H9 (cell line): Measurements from ENCODE around the gene APLN. TPM values are rescaled to one million over a fixed set of nuclear protein-coding genes. Genes with fewer than 3 reads are reported as not detected.

ENCODE experiments used
- DNase-seq: peaks from one replicate; pipeline ENCODE4 v3.0.0-alpha.2; 2017
- H2AFZ ChIP-seq: one replicate; pipeline ENCODE4 v1.6.1; 2013; ENCODE audit warnings: mild to moderate bottlenecking, low read length, control low read depth, moderate library complexity
- H2AK5ac ChIP-seq: 2 replicates; pipeline ENCODE4 v1.6.1; 2013; ENCODE audit warnings: low read length, control low read depth, mixed read lengths; ENCODE audit not compliant: insufficient read length
- H2BK120ac ChIP-seq: one replicate; pipeline ENCODE4 v1.6.1; 2013; ENCODE audit warnings: low read depth, mild to moderate bottlenecking, low read length, control low read depth, inconsistent platforms; ENCODE audit not compliant: poor library complexity, severe bottlenecking
- H2BK12ac ChIP-seq: 2 replicates; pipeline ENCODE4 v1.6.1; 2013; ENCODE audit warnings: low read length, control low read depth, mixed read lengths, low read depth; ENCODE audit not compliant: insufficient read length
- H2BK15ac ChIP-seq: 2 replicates; pipeline ENCODE4 v1.6.1; 2013; ENCODE audit warnings: low read depth, low read length, control low read depth
- H2BK20ac ChIP-seq: one replicate; pipeline ENCODE4 v1.6.1; 2013; ENCODE audit warnings: low read depth, mild to moderate bottlenecking, low read length, control low read depth, inconsistent platforms; ENCODE audit not compliant: poor library complexity, severe bottlenecking
- H2BK5ac ChIP-seq: 2 replicates; pipeline ENCODE4 v1.6.1; 2013; ENCODE audit warnings: low read length, control low read depth, mixed read lengths; ENCODE audit not compliant: insufficient read length
- H3K14ac ChIP-seq: 2 replicates; pipeline ENCODE4 v1.6.1; 2013; ENCODE audit warnings: low read length, control low read depth; ENCODE audit not compliant: insufficient read depth
- H3K18ac ChIP-seq: 2 replicates; pipeline ENCODE4 v1.6.1; 2013; ENCODE audit warnings: low read depth, mild to moderate bottlenecking, mixed read lengths, low read length, control low read depth; ENCODE audit not compliant: insufficient read length
- H3K23ac ChIP-seq: 2 replicates; pipeline ENCODE4 v1.6.1; 2013; ENCODE audit warnings: low read length, control low read depth, mixed read lengths, low read depth; ENCODE audit not compliant: insufficient read length
- H3K23me2 ChIP-seq: 2 replicates; pipeline ENCODE4 v1.6.1; 2013; ENCODE audit warnings: low read depth, mild to moderate bottlenecking, mixed read lengths, low read length, control low read depth; ENCODE audit not compliant: insufficient read length, poor library complexity, severe bottlenecking
- H3K27ac ChIP-seq: 2 replicates; pipeline ENCODE4 v1.5.1; 2013; ENCODE audit warnings: low read length, control low read depth, mixed read lengths, low read depth; ENCODE audit not compliant: insufficient read length
- H3K27me3 ChIP-seq: 2 replicates; pipeline ENCODE4 v1.6.1; 2013; ENCODE audit warnings: low read length, control low read depth, inconsistent platforms; ENCODE audit not compliant: insufficient read depth
- H3K4ac ChIP-seq: 2 replicates; pipeline ENCODE4 v1.6.1; 2013; ENCODE audit warnings: low read depth, mild to moderate bottlenecking, control low read depth, inconsistent platforms, low read length, moderate library complexity
- H3K4me1 ChIP-seq: 2 replicates; pipeline ENCODE4 v1.6.1; 2013; ENCODE audit warnings: low read length, control low read depth, inconsistent platforms; ENCODE audit not compliant: insufficient read depth
- H3K4me2 ChIP-seq: 2 replicates; pipeline ENCODE4 v1.6.1; 2013; ENCODE audit warnings: low read length, control low read depth, mixed read lengths; ENCODE audit not compliant: insufficient read length, insufficient read depth
- H3K56ac ChIP-seq: 2 replicates; pipeline ENCODE4 v1.6.1; 2013; ENCODE audit warnings: low read depth, mild to moderate bottlenecking, mixed read lengths, low read length, control low read depth; ENCODE audit not compliant: insufficient read length
- H3K79me1 ChIP-seq: 2 replicates; pipeline ENCODE4 v1.6.1; 2013; ENCODE audit warnings: low read depth, mild to moderate bottlenecking, moderate library complexity, low read length, control low read depth, inconsistent platforms; ENCODE audit not compliant: insufficient read depth, poor library complexity, severe bottlenecking
- H3K79me2 ChIP-seq: 2 replicates; pipeline ENCODE4 v1.6.1; 2013; ENCODE audit warnings: low read length, control low read depth, inconsistent platforms; ENCODE audit not compliant: insufficient read depth
- H3K9ac ChIP-seq: 2 replicates; pipeline ENCODE4 v1.6.1; 2013; ENCODE audit warnings: low read length, control low read depth, mixed read lengths; ENCODE audit not compliant: insufficient read length; ENCODE audit errors: extremely low read depth
- H3K9me3 ChIP-seq: one replicate; pipeline ENCODE4 v1.6.1; 2013; ENCODE audit warnings: low read depth, low read length, inconsistent platforms; ENCODE audit not compliant: control insufficient read depth
- H3T11ph ChIP-seq: one replicate; pipeline ENCODE4 v1.6.1; 2013; ENCODE audit warnings: mild to moderate bottlenecking, low read length, control low read depth, inconsistent platforms
- H4K20me1 ChIP-seq: one replicate; pipeline ENCODE4 v1.6.1; 2013; ENCODE audit not compliant: control insufficient read depth, insufficient read length, insufficient read depth
- H4K5ac ChIP-seq: 2 replicates; pipeline ENCODE4 v1.6.1; 2013; ENCODE audit warnings: low read depth, mild to moderate bottlenecking, mixed read lengths, low read length, control low read depth; ENCODE audit not compliant: insufficient read length
- H4K8ac ChIP-seq: replicated peaks from 2 replicates; pipeline ENCODE4 v1.6.1; 2013; ENCODE audit warnings: low read length, control low read depth, mixed read lengths, low read depth; ENCODE audit not compliant: insufficient read length
- H4K91ac ChIP-seq: 2 replicates; pipeline ENCODE4 v1.6.1; 2013; ENCODE audit warnings: low read depth, mild to moderate bottlenecking, moderate library complexity, mixed read lengths, low read length, control low read depth; ENCODE audit not compliant: insufficient read length
- H3K27ac Mint-ChIP-seq, 3 experiments: 2 replicates in 2 of 3; 3 replicates in 1 of 3; pipeline ENCODE4 v1.8.0; 2020 to 2021; ENCODE audit warnings: mixed read lengths in 3 of 3, mild to moderate bottlenecking in 1 of 3, moderate library complexity in 1 of 3
- H3K27me3 Mint-ChIP-seq: 2 replicates; pipeline ENCODE4 v1.8.0; 2021; ENCODE audit warnings: low read depth, mild to moderate bottlenecking, moderate library complexity, mixed read lengths
- H3K36me3 Mint-ChIP-seq, 3 experiments: 2 replicates in 2 of 3; 3 replicates in 1 of 3; pipeline ENCODE4 v1.8.0; 2020 to 2021; ENCODE audit warnings: low read depth in 3 of 3, mixed read lengths in 3 of 3; ENCODE audit not compliant: insufficient read depth in 1 of 3
- H3K4me1 Mint-ChIP-seq, 2 experiments: 2 replicates each; pipeline ENCODE4 v1.8.0; 2020; ENCODE audit warnings: mixed read lengths in 2 of 2
- H3K4me3 Mint-ChIP-seq, 2 experiments: 2 replicates in 1 of 2; 3 replicates in 1 of 2; pipeline ENCODE4 v1.8.0; 2020 to 2021; ENCODE audit warnings: mild to moderate bottlenecking in 2 of 2, mixed read lengths in 2 of 2, moderate library complexity in 1 of 2
- H3K9me3 Mint-ChIP-seq, 2 experiments: 2 replicates in 1 of 2; 3 replicates in 1 of 2; pipeline ENCODE4 v1.8.0; 2020; ENCODE audit warnings: mild to moderate bottlenecking in 2 of 2, mixed read lengths in 2 of 2, moderate library complexity in 1 of 2
- WGBS: extraction: QIAGEN DNeasy Blood & Tissue Kit; methylation state at CpG from one replicate; pipeline ENCODE4 v1.1.7; 2013; ENCODE audit warnings: missing lambda C conversion rate, low lambda C conversion rate, mixed read lengths; ENCODE audit not compliant: insufficient read length; ENCODE audit errors: extremely low coverage; 5-methylcytosine and 5-hydroxymethylcytosine counted together
- total RNA-seq: library from RNA; stranded (reverse); gene quantifications from 2 replicates; pipeline ENCODE4 v1.2.1, GENCODE V29; 2021
- TF ChIP-seq, protein P1 (sequence below): fragments of 200-600 bp; sonication (generic); conservative IDR thresholded peaks from 3 replicates; pipeline ENCODE4 v1.8.0; 2021; ENCODE audit warnings: antibody characterized with exemption, mild to moderate bottlenecking

APLN gene
- total RNA-seq, 1 experiment from 2014 or later: 0.24 TPM

DNA sequence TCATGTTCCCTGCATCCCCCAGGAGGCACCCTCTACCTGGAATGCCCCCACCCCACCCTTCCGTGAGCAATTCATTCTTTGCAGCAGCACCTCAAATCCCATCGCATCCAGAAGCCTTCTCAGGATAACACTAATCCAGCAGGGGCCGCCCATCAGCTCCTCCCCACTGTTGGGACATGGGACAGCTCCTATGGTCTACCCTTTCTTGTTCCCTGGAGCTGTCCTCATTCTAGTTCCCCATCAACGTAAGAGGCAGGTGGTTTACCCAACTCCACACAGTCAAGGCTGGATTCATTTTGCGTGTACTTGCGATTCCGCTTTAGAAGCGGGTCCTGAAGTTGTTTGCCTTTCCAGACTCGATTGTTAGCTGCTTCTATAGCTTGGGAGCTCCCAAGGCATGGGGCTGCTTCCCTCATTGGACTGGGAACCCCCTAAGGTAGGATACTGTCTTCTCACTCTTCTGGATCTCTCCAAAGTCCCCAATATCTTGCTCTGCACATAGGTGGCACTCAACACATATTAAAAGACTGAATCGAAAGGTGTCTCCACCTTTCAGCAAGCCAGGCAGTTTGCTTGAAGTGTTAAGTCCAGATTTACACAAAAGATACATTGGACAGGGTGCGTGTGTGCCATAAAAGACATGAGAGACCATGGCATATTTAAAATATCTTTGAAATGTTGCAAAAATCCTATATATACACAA is 942 bp upstream of the APLN start:
- Mint-ChIP-seq H3K36me3 (peaks cover 2 to 4% (median 3%) of the 10 kb centered on the region in 3 experiments; a peak in 5 of 7 replicates), H3K27me3 (peaks cover 80% of the 10 kb centered on the region), H3K9me3 (peaks cover 15 to 49% of the 10 kb centered on the region in 2 experiments), H3K27ac (no peak overlapping the region), H3K4me3 (peak overlapping the region; percentile 49 to 84), H3K4me1 (peaks cover 11 to 20% of the 10 kb centered on the region in 2 experiments; a peak in 3 of 4 replicates)
- Histone ChIP-seq H3K4ac (no peak overlapping the region), H3K79me1 (no peaks in the 10 kb centered on the region), H3K4me1 (0 out of 2 replicates have a peak, but pooled peaks cover 3% of the 10 kb centered on the region), H3K27me3 (peaks cover 31% of the 10 kb centered on the region; the same call in 1 of the 2 replicates), H4K20me1 (no peaks in the 10 kb centered on the region), H2AFZ (no peak overlapping the region), H2BK120ac (no peak overlapping the region), H3K9me3 (peaks cover 5% of the 10 kb centered on the region), H4K8ac (no peak overlapping the region), H3K23ac (no peak overlapping the region), H2BK15ac (no peak overlapping the region), H3K23me2 (peaks cover 11% of the 10 kb centered on the region), H3T11ph (no peak overlapping the region), H2BK20ac (no peak overlapping the region), H4K5ac (no peak overlapping the region), H3K79me2 (no peaks in the 10 kb centered on the region), H2BK5ac (no peak overlapping the region), H3K4me2 (peak overlapping the region; percentile 86), H3K14ac (no peak overlapping the region), H3K18ac (no peak overlapping the region), H2AK5ac (no peak overlapping the region), H2BK12ac (no peak overlapping the region), H4K91ac (no peak overlapping the region), H3K9ac (no peak overlapping the region), H3K56ac (no peak overlapping the region), H3K27ac (no peak overlapping the region)
- peak; percentile 59 for DNase-seq
- WGBS: no CpG with 5 or more reads among the region's 11 CpGs
- TF ChIP-seq, protein P1, sequence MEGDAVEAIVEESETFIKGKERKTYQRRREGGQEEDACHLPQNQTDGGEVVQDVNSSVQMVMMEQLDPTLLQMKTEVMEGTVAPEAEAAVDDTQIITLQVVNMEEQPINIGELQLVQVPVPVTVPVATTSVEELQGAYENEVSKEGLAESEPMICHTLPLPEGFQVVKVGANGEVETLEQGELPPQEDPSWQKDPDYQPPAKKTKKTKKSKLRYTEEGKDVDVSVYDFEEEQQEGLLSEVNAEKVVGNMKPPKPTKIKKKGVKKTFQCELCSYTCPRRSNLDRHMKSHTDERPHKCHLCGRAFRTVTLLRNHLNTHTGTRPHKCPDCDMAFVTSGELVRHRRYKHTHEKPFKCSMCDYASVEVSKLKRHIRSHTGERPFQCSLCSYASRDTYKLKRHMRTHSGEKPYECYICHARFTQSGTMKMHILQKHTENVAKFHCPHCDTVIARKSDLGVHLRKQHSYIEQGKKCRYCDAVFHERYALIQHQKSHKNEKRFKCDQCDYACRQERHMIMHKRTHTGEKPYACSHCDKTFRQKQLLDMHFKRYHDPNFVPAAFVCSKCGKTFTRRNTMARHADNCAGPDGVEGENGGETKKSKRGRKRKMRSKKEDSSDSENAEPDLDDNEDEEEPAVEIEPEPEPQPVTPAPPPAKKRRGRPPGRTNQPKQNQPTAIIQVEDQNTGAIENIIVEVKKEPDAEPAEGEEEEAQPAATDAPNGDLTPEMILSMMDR: no peak
